ENCODE data around the gene THADA. TPM values are rescaled to one million over a fixed set of nuclear protein-coding genes. Genes with fewer than 3 reads are reported as not detected.

THADA gene, protein sequence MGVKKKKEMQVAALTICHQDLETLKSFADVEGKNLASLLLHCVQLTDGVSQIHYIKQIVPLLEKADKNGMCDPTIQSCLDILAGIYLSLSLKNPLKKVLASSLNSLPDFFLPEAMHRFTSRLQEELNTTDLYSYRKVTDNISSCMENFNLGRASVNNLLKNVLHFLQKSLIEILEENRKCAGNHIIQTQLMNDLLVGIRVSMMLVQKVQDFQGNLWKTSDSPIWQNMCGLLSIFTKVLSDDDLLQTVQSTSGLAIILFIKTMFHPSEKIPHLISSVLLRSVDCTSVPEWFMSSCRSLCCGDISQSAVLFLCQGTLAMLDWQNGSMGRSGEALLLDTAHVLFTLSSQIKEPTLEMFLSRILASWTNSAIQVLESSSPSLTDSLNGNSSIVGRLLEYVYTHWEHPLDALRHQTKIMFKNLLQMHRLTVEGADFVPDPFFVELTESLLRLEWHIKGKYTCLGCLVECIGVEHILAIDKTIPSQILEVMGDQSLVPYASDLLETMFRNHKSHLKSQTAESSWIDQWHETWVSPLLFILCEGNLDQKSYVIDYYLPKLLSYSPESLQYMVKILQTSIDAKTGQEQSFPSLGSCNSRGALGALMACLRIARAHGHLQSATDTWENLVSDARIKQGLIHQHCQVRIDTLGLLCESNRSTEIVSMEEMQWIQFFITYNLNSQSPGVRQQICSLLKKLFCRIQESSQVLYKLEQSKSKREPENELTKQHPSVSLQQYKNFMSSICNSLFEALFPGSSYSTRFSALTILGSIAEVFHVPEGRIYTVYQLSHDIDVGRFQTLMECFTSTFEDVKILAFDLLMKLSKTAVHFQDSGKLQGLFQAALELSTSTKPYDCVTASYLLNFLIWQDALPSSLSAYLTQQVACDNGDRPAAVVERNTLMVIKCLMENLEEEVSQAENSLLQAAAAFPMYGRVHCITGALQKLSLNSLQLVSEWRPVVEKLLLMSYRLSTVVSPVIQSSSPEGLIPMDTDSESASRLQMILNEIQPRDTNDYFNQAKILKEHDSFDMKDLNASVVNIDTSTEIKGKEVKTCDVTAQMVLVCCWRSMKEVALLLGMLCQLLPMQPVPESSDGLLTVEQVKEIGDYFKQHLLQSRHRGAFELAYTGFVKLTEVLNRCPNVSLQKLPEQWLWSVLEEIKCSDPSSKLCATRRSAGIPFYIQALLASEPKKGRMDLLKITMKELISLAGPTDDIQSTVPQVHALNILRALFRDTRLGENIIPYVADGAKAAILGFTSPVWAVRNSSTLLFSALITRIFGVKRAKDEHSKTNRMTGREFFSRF (N-terminal part only)
- total RNA-seq (2022; extraction: Qiagen RNA extraction), result 17.6 to 27.5 TPM (median 22.4 TPM) in 5 replicates

DNA sequence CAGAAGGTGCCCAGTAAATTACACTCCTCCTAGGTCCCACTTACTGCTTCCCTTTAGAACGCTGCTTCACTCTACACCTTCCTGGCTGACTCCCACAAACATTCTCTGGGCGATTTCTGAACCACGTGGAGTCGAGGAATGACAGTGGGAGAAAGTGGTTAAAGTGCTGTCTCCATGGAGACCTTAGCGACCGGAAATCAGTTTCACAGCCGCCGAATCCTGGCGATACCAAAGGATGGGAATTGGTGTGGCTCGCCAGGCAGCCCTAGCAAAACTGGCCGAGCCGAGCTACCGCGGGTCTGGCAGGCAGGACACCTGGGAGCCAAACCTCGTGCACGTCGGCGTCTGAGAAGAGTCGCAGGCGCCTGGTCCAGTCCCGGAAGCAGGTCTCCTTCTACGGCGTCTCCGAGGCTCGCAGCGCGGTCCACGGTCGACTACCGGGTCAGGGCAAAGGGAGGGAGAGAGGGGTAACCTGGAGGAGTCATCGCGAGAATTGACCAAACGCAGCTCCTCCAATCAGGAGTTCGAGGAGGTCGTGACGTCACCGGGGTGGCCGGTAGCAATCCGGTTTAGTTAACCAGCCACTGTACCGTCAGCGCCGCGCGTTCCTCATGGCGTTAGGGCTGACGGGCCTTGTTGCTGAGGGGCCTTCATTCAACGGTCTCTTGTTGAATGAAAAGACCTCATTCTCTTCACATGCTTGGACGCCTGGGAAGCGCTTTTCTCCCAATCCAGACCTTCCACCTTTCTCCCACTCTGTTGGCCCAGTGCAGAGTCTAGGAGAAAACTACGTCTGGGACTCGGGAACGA lies at the start of gene THADA:
THADA (minus strand) TSS at position 436 of the 810 bp plus-strand sequence. CDS start 3,646 bp downstream, outside the sequence.

DNA sequence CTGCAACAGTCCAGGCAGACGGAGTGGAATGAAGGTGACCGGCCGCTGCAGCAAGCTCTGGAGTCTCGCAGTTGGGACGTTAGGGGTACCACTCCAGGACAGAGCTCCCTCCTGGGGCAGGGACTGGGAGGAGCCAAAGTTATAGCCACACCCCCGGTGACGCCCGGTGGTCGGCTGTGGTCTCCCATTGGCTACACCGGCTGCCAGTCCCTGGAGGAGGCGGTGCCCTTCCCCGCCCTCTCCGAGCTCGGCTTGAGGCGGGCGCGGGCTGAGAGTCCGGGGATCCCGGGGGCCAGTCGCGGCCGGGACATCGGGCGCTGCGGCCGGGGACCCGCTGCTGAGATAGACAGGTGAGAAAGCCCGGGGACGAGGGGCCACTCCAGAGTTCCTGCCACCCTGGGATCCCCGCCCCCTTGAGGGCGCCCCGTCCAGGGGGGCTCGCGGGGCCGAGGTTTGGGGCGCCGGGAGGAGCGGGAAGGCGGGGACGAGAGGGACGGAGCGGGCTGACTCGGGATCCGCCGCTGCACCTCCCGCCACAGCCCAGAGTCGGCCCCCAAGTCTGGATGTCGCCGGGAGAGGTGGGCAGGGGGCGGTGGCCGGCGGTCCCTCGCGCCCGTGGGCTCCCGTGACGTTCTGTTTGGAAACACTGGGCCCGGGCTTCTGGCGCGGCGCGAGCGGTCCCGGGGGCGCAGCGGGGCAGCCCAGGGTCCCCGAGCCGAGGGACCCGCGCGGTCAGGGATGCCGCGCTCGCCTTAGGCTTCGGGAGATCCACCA lies 41.4 kb upstream of the THADA start, which contains the start of gene PLEKHH2:
PLEKHH2 (plus strand) TSS at position 231 of the 774 bp plus-strand sequence. CDS start 7,414 bp downstream, outside the sequence.

DNA sequence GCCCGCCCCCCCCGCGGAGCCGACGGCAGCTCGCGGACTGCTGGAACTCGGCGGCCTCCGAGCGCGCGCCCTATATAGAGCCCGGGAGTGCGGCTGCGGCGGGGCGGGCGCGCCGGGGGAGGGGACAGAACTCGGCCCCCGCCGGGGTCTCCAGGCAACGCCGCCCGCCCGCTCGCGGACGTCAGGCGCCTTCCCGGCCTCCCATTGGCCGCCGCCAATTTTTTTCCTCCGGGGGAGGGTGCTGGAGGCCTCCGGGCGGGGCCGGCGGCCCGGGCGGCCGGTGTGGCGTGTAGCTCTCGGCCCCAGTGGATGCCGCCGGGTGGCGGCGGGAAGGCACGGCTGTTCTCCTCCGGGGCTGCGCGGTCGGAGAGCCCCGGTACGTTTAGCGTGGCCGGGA lies 369.3 kb downstream of the THADA start, which contains the start of gene ZFP36L2:
ZFP36L2 (minus strand) TSS at position 49 of the 397 bp plus-strand sequence. CDS start 291 bp downstream, outside the sequence.

Other genes starting within 250 kb of the THADA start
- gene PLEKHH2, start 41.2 kb upstream of the THADA start, total RNA-seq (2022; extraction: Qiagen RNA extraction), result 1.4 to 2.5 TPM (median 1.7 TPM) in 5 replicates
- 2.0 to 2.5 TPM (median 2.3 TPM) in 5 replicates for gene C1GALT1C1L, start 80.4 kb upstream of the THADA start, total RNA-seq (2022; extraction: Qiagen RNA extraction)
- gene DYNC2LI1, start 178.0 kb upstream of the THADA start, total RNA-seq (2022; extraction: Qiagen RNA extraction), result 14.6 to 18.3 TPM (median 16.1 TPM) in 5 replicates
- gene ABCG5, start 242.8 kb upstream of the THADA start, total RNA-seq (2022; extraction: Qiagen RNA extraction), result not detected in 5 replicates
- not detected in 5 replicates for gene ABCG8, start 242.9 kb upstream of the THADA start, total RNA-seq (2022; extraction: Qiagen RNA extraction)